ENCODE results near the gene CHSY1.

DNA sequence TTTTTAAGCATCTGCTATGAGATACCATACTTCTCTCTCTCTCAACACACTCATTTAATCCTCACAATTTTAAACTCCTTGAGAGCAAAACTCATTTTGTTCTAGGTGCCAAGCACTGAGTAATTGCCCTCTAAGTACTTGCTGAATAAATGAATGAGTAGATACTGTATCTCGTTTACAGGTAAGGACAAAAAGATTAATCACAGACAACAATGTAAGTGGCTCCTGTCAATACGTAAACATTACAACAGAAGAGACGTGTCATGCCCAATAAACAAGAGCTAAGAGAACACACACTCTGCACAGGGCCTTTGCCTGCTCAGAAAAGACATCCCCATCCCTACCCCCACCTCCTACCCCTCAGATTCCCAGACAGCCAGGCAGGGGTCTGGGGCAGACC lies 59.8 kb downstream of the CHSY1 start:
- TF ChIP-seq, protein P1, sequence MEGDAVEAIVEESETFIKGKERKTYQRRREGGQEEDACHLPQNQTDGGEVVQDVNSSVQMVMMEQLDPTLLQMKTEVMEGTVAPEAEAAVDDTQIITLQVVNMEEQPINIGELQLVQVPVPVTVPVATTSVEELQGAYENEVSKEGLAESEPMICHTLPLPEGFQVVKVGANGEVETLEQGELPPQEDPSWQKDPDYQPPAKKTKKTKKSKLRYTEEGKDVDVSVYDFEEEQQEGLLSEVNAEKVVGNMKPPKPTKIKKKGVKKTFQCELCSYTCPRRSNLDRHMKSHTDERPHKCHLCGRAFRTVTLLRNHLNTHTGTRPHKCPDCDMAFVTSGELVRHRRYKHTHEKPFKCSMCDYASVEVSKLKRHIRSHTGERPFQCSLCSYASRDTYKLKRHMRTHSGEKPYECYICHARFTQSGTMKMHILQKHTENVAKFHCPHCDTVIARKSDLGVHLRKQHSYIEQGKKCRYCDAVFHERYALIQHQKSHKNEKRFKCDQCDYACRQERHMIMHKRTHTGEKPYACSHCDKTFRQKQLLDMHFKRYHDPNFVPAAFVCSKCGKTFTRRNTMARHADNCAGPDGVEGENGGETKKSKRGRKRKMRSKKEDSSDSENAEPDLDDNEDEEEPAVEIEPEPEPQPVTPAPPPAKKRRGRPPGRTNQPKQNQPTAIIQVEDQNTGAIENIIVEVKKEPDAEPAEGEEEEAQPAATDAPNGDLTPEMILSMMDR (IDR thresholded peaks at IDR 0.05), result no peak
- TF ChIP-seq EZH2 (IDR thresholded peaks at IDR 0.05) (no peak), EZH2phosphoT487 (IDR thresholded peaks at IDR 0.05) (no peak)

Measured in neural progenitor cell (in vitro differentiated cells).